NCI-H2227 treated with DMSO at 0.1 percent for 48 hours (cell line): Measurements from ENCODE around the gene NEK1.
"Not testable (repeated sequence)": the region's sequence is repeated elsewhere in the genome, so short reads cannot be mapped to it uniquely, and the experiment has no call there.

Source experiments
- DNase-seq: peaks from one replicate; lab custom pipeline; 2025; lab: John Stamatoyannopoulos, UW

Gene NEK1

GRCh38 chr4:169627307-169627706, 14.9 kb upstream of the NEK1 start:
- no peak for DNase-seq

DNA sequence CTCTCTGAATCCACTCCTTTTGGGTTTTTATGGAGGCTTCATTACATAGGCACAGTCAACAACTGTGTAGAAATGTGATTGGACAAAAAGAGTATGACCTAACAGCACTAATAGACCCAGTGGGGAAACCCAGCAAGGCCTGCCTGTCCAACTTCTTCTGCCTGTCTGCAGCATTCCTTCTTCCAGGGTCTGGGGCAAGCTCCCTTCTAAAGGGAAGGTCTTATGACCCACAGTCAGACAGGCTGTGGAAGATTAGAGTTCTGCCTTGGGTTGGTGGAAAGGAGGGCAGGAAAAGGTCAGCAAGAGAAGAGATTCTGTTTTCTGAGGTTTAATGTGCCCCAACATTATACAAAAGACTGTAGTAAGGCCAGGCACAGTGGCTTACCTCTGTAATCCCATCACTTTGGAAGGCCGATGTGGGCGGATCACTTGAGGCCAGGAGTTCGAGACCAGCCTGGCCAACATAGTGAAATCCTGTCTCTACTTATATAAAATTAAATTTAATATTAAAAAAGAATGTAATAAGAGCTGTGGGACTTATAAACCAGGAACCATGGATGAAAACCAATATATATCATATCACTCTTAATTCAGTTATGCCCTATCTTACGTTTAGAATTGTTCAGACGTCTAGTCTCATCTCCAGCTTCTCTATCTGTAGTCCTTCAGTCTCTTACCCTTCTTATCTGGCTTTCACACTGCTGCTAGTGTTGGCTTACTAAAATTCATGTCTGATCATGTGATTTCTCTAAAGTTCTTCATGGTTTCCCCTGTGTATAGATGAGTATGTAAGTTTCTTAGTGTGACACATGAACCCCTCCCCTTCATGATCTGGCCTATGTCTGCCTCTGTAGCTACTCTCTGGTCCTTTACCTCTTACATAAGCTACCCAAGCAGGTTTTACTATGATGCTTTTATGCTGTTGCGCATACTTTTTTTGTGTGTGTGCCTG, 14.2 kb upstream of the NEK1 start:
- DNase-seq, result no peak

DNA sequence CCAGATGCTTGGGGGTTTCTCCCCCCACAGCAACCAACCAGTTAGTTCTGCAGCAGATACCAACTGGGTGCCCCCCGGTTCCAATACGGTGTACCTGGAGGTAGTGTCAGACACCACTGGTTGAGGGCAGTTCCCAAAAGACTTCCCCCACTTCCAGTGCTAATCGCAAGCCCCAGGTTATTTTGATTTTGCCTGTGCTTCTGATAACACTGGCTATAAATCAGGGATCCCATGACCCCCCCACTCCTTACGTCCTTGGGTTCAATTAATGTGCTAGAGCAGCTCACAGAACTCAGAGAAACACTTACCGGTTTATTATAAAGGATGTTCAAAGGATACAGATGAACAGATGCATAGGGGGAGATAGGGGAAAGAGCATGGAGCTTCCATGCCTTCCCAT, 13.5 kb upstream of the NEK1 start:
- no peak for DNase-seq

DNA sequence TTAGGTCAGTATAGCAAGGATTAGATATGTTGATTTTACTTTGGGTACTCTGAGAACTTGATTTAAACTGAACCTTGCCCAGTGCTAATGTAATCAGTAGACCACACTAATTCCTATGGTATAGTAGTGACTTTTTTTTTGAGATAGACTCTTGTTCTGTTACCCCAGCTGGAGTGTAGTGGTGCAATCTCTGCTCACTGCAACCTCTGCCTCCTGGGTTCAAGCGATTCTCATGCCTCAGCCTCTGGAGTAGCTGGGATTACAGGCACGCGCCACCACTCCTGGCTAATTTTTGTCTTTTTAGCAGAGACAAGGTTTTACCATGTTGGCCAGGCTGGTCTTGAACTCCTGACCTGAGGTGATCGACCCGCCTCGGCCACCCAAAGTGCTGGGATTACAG, 11.6 kb upstream of the NEK1 start:
- DNase-seq, result not testable (repeated sequence)

DNA sequence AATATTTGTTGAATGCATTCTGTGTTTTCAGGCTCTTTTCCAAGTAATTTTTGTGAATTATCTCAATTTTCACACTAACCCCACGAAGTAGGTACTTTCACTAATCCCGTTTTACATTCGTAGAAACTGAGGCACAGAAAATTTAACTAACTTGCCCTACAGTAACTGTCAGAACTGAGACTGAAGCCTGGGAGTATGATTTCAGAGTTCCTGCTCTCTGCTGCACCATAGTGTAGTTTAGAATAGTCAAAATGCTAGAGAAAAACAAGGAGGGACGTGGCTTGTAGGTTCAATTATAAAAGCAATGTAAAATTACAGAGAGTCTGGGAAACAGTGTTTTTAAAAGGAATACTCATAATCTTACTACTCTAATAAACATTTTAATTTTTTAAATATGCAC, 10.2 kb upstream of the NEK1 start:
- DNase-seq, result no peak

DNA sequence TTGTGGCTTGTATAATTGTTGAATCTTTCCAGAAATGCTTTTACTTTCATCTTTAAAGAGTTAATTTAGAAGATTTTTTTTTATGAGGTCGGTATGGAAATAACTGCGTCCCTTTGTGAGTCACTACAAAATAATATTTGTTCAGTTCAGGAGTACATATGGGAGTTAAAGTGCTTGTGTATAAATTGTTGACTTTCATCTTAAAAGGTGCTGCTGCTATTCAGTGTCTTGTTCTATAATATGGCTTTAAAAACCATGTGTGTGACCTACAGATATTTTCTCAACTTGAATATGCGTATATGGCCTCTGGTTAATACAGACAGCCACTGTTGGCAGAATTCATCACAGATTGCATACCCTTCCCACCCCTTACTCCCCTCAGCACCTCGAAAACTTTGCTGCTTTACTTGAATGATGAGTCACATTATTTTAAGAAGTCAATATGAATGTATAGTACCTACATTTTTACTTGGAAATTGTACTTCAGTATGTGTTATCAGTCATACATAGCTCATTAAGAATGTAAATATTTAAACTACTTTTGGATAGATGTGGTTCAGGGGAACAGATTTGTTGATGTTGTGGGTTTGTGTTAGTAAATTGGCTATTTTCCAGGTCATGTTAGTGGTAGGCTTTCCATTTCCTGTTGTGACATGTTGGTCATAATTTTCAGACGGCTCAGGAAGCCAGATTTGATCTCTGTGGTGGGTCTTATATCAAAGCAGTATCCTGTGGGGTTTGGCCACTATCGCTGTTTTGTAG, 9.5 kb upstream of the NEK1 start:
- no peak for DNase-seq

DNA sequence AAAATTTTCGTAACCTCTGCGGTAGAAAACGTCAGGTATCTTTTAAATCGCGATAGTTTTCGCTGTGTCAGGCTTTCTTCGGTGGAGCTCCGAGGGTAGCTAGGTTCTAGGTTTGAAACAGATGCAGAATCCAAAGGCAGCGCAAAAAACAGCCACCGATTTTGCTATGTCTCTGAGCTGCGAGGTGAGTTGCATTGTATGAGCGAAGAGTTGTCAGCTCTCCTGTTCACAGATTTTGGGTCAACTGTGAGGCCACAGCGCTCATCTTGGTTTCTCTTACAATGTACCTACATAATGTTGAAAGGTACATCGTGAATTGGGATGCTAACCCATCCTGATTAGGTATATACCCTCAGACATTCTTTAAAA, 8.5 kb upstream of the NEK1 start:
- DNase-seq, result no peak

GRCh38 chr4:169619958-169620879, 7.8 kb upstream of the NEK1 start, which contains the start of gene CLCN3:
CLCN3 (plus strand) TSS chr4:169620578; CDS start chr4:169635929, 15,351 bp downstream.
- peak; percentile 83 for DNase-seq

- peak; percentile 39 for DNase-seq
Measured at GRCh38 chr4:169619518-169619957, 7.2 kb upstream of the NEK1 start.

DNA sequence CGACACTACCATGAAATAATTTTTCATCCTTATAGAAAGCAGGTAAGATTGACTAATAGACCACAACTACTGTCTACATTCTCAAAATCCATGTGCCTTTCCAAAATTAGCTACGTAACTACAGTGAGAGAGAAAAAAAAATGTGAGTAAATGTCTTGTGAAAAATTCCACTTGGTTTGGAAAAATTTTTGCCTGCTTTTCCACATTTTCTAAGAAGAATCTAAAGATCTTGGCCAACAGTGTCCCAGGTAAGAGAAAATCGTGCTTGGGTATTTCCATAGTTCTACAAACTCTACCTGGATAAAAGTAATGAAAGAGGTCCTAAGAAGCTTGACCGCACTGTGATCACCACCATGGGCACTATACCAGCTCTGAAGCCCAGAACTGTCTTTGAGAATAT, 6.6 kb upstream of the NEK1 start:
- DNase-seq, result no peak

GRCh38 chr4:169618286-169618685, 5.9 kb upstream of the NEK1 start:
- DNase-seq, result no peak

GRCh38 chr4:169617306-169617705, 4.9 kb upstream of the NEK1 start:
- no peak for DNase-seq

DNA sequence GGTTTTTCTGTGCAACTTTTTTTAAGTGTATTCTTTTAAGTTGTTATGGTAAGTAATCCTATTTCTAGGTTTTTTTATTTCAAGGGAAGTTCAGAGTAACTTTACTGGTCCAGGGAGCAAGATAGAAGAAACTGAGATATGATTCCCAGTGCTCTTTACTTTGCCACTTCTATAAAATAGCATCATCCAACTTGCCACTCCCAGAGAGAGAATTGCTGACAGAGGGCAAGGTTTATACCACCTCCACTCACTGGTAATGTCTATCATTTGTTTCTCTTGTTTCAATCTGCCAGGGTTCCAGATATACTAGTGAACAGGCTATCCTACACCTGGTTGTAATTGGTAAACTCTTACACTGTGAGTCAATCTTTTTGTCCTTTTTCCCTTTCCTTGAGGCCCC, 4.5 kb upstream of the NEK1 start:
- no peak for DNase-seq

DNA sequence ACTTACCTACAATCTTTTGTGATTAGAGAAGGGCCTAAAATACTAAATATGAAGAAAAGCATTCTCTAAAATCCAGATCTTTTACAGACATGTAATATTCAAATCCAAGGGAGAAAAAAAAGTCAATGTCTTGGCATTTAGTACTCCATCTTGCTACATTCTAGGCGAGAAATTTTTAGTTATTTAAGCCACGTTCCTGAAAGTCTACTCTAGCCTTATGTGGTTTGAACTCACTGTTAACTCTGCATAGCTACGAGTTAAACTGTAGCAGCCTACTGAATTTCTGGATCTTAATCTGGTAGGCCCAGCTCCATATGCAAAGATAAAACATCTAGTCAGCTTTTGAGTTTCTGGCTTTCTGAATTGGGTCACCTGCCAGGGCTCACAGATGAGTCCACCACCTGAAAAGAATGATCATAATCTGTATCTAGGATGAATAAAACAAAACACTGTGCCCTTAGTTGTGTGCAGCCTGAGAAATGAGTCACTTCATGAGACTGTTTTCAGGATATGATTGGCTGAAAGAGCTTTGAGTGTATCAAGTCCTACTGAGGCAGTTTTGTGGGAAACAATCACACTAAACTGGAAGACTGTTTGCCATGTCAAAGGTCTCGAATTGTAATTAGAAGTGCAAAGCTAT, 3.2 kb upstream of the NEK1 start:
- DNase-seq, result no peak

DNA sequence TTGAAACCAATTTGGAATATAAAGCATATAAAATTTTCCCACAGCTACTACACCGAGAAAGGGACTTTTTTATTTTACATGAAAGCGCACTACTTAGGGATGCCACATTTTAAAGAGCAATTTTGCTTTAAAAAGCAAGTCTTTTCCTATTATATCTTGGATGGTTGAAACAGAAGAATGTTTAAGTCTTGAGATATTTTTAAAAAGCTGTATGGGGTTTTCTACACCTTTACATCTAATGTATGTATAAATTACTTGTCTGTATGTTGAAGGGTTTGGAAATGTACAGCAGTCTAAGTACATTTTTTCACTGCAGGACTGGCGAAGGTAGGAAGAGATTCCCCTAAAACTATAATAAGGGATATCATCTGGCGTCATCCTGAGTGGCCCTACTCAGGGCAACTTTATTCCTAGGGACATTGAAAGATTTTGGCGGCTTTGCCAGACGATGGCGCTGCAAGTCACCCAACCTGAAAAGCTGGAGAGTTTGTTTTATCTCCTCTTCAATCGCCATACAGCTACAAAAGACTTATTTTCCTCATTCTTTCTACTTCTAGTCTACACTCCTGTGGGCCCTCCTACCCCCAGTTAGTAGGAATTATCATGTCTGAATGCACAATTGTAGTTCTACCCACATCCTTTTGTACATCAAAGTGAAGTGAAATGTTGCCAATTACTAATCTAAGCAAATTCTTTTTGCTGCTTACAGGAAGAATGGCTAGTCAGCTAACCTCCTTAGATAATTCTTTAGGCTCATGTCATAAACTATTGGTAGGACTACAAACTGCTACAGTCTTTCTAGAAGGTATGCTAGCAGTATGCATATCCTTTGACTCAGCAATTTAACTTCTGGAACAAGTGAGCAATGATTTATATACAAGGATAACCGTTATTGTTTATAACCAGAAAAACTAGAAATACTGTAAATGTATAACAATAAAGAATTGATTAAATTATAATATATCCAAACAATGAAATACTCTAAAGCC, 782 bp upstream of the NEK1 start:
- peak; percentile 74 for DNase-seq

GRCh38 chr4:169611157-169611556, 1.2 kb downstream of the NEK1 start:
- DNase-seq, result no peak

DNA sequence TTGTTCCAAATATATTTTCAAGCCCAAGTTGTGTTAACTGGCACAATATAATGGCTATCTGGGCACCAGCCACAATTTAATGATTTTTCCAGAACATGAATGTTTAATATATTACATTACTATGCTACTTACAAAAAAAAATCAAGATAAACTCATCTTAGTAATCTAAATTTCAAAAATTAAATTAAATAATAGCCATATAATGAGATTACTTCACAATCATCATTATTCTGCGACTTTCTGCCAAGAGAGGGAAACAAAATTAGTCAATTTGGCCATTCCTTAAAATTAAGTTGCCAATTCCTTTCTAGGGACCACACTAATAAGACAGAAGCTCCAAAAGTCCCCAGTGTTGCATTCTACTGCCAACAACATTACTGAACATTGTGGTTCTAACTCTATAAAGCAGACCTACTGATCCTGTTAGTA, 7.5 kb downstream of the NEK1 start:
- no peak for DNase-seq

- DNase-seq, result no peak
Measured at GRCh38 chr4:169604131-169604900, 8.1 kb downstream of the NEK1 start.

DNA sequence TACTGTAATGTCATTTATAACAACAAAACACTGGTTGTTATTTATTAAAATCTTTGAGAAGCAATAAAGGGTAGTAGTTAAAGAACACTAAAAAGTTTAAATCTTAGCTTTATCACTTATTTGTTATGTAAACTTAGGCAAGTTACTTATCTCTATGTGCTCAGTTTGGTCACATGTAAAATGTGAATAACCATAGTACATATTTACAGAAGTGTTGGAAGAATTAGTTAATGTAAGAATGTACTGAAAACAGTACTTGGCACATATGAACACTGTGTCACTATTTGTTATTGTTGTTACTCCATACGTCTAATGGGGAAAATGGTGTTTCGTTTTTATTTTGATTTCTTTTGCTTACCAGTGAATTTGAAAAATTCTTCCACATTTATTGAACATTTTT, 9.1 kb downstream of the NEK1 start:
- no peak for DNase-seq
